Uterus (tissue), 2 donors: ENCODE measurements around the gene BDKRB2.

ENCODE experiments used
- POLR2A ChIP-seq, 2 donors: fragments of 450-650 bp; IDR thresholded peaks; one replicate each; pipeline ENCODE4 v1.6.1; 2016; ENCODE audit warnings: antibody characterized with exemption in 2 of 2, mild to moderate bottlenecking in 1 of 2, moderate library complexity in 1 of 2
- TF ChIP-seq, protein P1 (sequence below), 4 experiments: fragments of 200-600 bp in 2 of 4; fragments of 450-650 bp in 2 of 4; sonication (generic) in 2 of 4; IDR thresholded peaks; one replicate each; pipeline ENCODE4 v1.5.1; 2016 to 2019; ENCODE audit warnings: antibody characterized with exemption in 4 of 4, mild to moderate bottlenecking in 2 of 4, moderate library complexity in 1 of 4

DNA sequence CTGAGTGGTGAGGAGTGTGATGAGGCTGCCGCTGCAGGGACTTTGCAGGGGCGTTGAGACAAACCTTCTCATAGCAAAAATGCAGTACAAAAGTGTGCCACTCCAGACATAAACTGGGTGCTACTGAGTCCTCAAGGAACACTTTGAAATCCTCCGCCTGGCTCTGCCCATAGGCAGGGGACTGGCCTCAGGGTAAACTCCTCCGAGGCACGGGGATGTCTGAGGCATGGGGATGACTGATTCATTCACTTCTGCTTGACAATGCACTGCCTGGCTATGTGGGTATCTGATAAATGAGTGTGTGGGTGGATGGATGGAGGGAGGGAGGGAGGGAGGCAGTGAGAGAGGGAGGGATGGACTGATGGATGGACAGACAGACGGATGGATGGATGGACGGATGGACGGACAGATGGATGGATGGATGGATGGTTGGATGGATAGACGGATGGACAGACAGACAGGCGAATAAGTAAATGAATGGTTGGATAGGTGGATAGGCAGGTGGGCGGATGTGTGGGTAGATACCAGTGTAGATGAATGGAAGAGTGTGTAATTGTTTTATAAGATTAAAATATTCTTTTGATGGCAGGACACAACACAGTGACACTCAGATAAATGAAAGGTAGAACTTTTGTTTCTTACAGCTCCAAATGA is 2.1 kb upstream of the BDKRB2 start:
- TF ChIP-seq, protein P1, sequence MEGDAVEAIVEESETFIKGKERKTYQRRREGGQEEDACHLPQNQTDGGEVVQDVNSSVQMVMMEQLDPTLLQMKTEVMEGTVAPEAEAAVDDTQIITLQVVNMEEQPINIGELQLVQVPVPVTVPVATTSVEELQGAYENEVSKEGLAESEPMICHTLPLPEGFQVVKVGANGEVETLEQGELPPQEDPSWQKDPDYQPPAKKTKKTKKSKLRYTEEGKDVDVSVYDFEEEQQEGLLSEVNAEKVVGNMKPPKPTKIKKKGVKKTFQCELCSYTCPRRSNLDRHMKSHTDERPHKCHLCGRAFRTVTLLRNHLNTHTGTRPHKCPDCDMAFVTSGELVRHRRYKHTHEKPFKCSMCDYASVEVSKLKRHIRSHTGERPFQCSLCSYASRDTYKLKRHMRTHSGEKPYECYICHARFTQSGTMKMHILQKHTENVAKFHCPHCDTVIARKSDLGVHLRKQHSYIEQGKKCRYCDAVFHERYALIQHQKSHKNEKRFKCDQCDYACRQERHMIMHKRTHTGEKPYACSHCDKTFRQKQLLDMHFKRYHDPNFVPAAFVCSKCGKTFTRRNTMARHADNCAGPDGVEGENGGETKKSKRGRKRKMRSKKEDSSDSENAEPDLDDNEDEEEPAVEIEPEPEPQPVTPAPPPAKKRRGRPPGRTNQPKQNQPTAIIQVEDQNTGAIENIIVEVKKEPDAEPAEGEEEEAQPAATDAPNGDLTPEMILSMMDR (IDR thresholded peaks at IDR 0.05) = no peak
- TF ChIP-seq POLR2A (IDR thresholded peaks at IDR 0.05) = no peak
